Measurements from ENCODE around the gene KCNQ1. TPM values are rescaled to one million over a fixed set of nuclear protein-coding genes. Genes with fewer than 3 reads are reported as not detected.
A peak's percentile ranks its signal among the peaks of the same experiment; 100 is the strongest.

KCNQ1 gene
- total RNA-seq, 1 experiment from 2014 or later: 10.7 TPM

- peak overlapping the region; percentile 82 for H2AFZ ChIP-seq (ENCODE audit: low read depth, low read length, poor library complexity, severe bottlenecking)
- peak overlapping the region; percentile 16; the same call in 1 of the 2 replicates for H3K27ac ChIP-seq (ENCODE audit: low read depth, low read length)
- BruUV-seq (replicated peaks): no TSS peak
- H3K27me3 ChIP-seq (ENCODE audit: insufficient read depth, low read length): no peaks in the 10 kb centered on the region
- peak overlapping the region; percentile 62 for H3K4me2 ChIP-seq (ENCODE audit: low read length)
- H3K9me3 ChIP-seq (ENCODE audit: control insufficient read depth in 1 of 2, insufficient read depth in 1 of 2, low read depth in 1 of 2, low read length in 2 of 2): no peaks in the 10 kb centered on the region
- H3K79me2 ChIP-seq (ENCODE audit: insufficient read depth, low read length): no peaks in the 10 kb centered on the region
- peak; percentile 61 for ATAC-seq
- H3K4me1 ChIP-seq (ENCODE audit: control insufficient read depth in 1 of 2, insufficient read depth in 2 of 2, low read length in 2 of 2): peaks cover 0 to 13% of the 10 kb centered on the region in 2 experiments; a peak in 2 of 4 replicates
- H3K9ac ChIP-seq (ENCODE audit: low read length): 0 out of 2 replicates have a peak overlapping the region, but pooled peaks have one; percentile 6
- intact Hi-C loops (cut with micrococcal nuclease): loop anchor here (1.0 kb wide), 4 partner anchors 20 to 254 kb away; partner anchors contain the start of gene TSSC4
- TF ChIP-seq TCF7L2 (IDR thresholded peaks at IDR 0.05; ENCODE audit: borderline replicate concordance, extremely low read depth, insufficient read depth, insufficient read length) (peak; percentile 51), RAD21 (IDR thresholded peaks at IDR 0.05; ENCODE audit: low read depth) (peak; percentile 94), CTCF (IDR thresholded peaks at IDR 0.05 in 2 of 3, conservative IDR thresholded peaks at IDR 0.05 in 1 of 3; ENCODE audit: borderline replicate concordance in 1 of 3, insufficient read depth in 1 of 3, low read depth in 2 of 3, low read length in 2 of 3) (peak; percentile 78 to 94 (median 86)), CBX3 (IDR thresholded peaks at IDR 0.05; ENCODE audit: low read depth) (no peak), ZNF274 (IDR thresholded peaks at IDR 0.05; ENCODE audit: low read depth, low read length) (no peak), POLR2AphosphoS5 (IDR thresholded peaks at IDR 0.05; ENCODE audit: low read depth, low read length) (no peak), POLR2A (IDR thresholded peaks at IDR 0.05; ENCODE audit: borderline replicate concordance, extremely low read depth, insufficient read depth, insufficient read length) (no peak), ATF3 (IDR thresholded peaks at IDR 0.05) (no peak)
- H3K36me3 ChIP-seq (ENCODE audit: control insufficient read depth in 1 of 2, insufficient read depth in 2 of 2, low read length in 2 of 2): no peaks in the 10 kb centered on the region
- peak; percentile 52 for DNase-seq (ENCODE audit: low read depth, low spot score)
- ChIA-PET CTCF (interaction anchor here (0.7 to 5.5 kb wide), 23 partner anchors 8 to 471 kb away, joined by 3 to 225 read pairs (median 4); partner anchors contain the start of genes C11orf21, TSPAN32 and TSSC4), RAD21 (ENCODE audit: low non-redundant PET in 1 of 2, low total read pairs in 2 of 2, uncharacterized antibody in 2 of 2, unreplicated experiment in 2 of 2) (interaction anchor here (0.6 to 3.7 kb wide), 11 partner anchors 19 to 252 kb away, joined by 3 to 56 read pairs (median 4); partner anchors contain the start of gene TSSC4 (in 1 of the 2)), POLR2A (interaction anchor here (1.0 to 1.5 kb wide), 4 partner anchors 19 to 115 kb away, joined by 3 to 5 read pairs (median 4); partner anchors contain the start of gene TSSC4)
- H3K4me3 ChIP-seq (replicated peaks in 1 of 2; ENCODE audit: low read depth in 1 of 2, low read length in 2 of 2): no peak overlapping the region
- H4K20me1 ChIP-seq (ENCODE audit: insufficient read depth): no peaks in the 10 kb centered on the region
- H3K9me2 ChIP-seq (ENCODE audit: insufficient read depth): no peaks in the 10 kb centered on the region
Observed at GRCh38 chr11:2419638-2420501, 24.9 kb upstream of the KCNQ1 start.
